ENCODE measurements around the gene NR5A2. TPM values are rescaled to one million over a fixed set of nuclear protein-coding genes. Genes with fewer than 3 reads are reported as not detected.

The NR5A2 gene
- total RNA-seq, 1 donor from 2014 or later, result not detected

DNA sequence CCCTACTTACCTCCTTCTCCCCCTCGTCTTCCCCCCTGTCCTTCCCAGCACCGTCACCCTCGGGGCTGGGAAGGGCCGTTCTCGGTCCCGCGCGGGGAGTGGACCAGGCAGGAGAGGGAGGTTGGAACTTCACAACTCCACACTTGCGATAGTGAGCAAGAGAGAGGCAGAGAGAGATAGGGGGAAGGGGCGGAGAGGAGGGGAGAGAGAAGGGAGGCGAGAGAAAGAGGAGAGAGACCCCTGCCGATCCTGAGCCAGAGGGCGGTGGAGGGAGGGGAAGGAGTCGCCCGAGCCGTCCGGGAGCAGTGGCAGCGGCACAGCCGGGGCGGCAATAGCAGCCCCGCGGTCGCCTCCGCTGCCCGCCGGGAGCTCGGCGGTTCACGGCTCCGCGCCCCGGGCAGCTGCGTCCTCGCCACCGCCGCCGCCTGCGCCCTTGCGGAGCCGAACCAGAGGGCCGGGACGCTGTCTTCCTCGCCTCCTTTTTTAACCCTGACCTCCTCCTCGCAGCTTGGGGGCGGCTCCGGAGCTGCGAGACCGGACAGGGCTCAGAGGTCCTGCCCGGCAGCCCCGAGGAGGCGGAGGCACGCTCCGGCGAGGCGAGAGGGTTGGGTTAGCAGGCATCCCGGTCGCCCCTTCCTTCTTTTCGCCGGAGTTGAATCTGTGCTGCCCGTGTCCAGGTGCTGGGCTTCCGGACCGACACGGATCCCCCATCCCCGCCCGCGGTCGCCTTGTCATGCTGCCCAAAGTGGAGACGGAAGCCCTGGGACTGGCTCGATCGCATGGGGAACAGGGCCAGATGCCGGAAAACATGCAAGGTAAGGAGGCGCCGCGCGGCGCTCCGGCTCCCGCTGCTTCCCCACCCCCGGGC is 11.7 kb downstream of the NR5A2 start:
- TF ChIP-seq, protein P1, sequence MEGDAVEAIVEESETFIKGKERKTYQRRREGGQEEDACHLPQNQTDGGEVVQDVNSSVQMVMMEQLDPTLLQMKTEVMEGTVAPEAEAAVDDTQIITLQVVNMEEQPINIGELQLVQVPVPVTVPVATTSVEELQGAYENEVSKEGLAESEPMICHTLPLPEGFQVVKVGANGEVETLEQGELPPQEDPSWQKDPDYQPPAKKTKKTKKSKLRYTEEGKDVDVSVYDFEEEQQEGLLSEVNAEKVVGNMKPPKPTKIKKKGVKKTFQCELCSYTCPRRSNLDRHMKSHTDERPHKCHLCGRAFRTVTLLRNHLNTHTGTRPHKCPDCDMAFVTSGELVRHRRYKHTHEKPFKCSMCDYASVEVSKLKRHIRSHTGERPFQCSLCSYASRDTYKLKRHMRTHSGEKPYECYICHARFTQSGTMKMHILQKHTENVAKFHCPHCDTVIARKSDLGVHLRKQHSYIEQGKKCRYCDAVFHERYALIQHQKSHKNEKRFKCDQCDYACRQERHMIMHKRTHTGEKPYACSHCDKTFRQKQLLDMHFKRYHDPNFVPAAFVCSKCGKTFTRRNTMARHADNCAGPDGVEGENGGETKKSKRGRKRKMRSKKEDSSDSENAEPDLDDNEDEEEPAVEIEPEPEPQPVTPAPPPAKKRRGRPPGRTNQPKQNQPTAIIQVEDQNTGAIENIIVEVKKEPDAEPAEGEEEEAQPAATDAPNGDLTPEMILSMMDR (conservative IDR thresholded peaks at IDR 0.05; ENCODE audit: low read depth, low read length), result no peak
- DNase-seq (ENCODE audit: low read depth), result no peak
- H3K4me3 ChIP-seq (ENCODE audit: low read depth, low read length), result peak overlapping the region; percentile 29

- no peak for DNase-seq (ENCODE audit: low read depth)
- H3K4me3 ChIP-seq (ENCODE audit: low read depth, low read length), result no peak overlapping the region
- TF ChIP-seq, protein P1 (conservative IDR thresholded peaks at IDR 0.05; ENCODE audit: low read depth, low read length), result no peak
Observed at GRCh38 chr1:200039849-200040474, 12.5 kb downstream of the NR5A2 start.

DNA sequence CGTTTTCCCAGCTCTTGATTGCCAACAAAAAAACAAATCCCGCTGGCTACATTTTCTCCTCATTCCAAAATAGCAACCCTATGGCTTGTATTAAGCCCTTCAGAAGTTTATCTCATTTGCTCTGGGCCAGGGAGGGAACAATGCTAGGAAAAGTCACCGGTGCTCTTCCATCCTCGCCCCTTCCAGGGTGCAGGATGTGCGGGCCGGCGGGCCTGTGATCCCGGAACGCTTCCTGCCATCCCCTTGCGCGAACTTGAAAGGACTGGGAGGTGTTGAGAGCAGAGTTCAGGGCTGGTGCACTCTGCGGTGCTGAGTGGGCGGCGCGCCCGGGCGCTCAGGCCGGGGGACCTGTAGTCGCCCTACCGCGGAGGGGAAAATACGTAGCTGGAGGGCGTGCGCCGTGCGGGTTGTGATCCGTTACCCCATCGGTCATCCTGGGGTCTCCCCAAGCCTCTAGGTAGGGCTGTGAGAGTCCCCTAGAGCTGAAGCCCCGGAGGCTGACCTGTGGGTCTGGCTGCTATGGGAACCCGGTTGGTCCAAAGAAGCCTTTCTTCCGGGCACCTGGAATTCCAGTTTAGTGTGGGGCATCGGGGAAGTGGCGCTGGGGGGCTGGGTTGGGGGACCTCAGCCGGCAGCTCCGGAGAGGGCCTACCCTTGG is 13.1 kb downstream of the NR5A2 start:
- TF ChIP-seq, protein P1 (conservative IDR thresholded peaks at IDR 0.05; ENCODE audit: low read depth, low read length), result no peak
- DNase-seq (ENCODE audit: low read depth), result no peak
- H3K4me3 ChIP-seq (ENCODE audit: low read depth, low read length), result no peak overlapping the region

- TF ChIP-seq, protein P1 (conservative IDR thresholded peaks at IDR 0.05; ENCODE audit: low read depth, low read length), result no peak
- DNase-seq (ENCODE audit: low read depth), result no peak
- H3K4me3 ChIP-seq (ENCODE audit: low read depth, low read length), result no peak overlapping the region
Observed at GRCh38 chr1:200041337-200042118, 14.0 kb downstream of the NR5A2 start.

DNA sequence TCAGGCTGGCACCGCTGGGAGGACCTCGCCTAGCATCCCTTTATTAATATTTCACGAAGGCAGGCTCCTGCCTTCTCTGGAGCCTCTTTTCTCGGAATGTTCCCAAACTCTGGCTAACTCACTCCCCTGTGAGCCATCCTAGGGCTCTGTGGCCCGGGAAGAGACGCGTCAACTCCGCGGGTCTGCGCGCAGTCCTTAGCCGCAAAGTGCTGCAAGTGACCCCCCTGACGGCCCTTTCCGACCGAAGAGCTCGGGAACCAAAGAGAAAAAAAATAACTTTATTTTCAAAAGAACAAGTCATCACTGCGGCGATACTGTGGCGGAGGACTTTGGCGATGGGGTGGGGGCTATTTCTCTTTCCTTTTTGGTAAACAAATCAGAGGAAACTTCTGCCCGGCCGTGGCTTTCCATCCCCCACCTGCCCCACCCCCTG is 14.6 kb downstream of the NR5A2 start:
- H3K4me3 ChIP-seq (ENCODE audit: low read depth, low read length), result no peak overlapping the region
- TF ChIP-seq, protein P1 (conservative IDR thresholded peaks at IDR 0.05; ENCODE audit: low read depth, low read length), result no peak
- DNase-seq (ENCODE audit: low read depth), result no peak

DNA sequence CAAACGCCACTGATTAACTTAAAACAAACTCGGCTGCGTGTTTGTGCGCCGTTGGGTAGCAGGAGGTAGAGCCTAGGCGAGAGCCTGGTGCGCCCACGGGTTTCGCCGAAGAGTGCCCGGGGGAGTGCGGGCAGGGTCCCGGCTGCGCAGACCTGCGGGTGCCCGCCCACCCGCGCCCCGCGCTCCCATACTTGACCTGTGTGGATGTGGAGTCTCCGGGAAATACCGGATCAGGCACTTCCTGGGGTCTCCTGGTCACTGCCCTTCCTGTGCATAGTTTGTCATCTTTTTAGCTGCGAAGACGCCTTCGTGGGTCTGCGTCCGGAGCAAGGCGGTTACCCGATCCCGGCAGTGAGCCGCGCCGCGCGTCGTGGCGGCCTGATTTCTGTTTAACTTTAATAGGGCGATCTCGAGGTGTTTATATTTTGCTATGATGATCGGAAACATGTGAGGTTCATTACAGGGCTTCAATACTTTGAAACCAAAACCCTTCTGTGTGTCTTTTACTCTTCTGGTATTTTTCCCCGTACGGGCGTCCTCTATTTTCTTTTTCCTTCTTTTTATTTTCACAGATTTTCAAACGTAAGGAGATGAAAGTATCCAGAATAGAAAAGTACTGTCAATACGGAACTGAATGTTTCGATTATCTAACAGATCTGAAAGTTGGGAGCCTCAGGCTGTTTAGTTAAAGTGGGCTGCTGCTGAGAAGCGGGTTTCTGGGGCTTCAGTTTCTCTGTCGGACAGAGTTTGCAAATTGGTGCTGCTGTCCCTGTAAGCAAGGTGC is 15.2 kb downstream of the NR5A2 start:
- no peak overlapping the region for H3K4me3 ChIP-seq (ENCODE audit: low read depth, low read length)
- no peak for DNase-seq (ENCODE audit: low read depth)
- TF ChIP-seq, protein P1 (conservative IDR thresholded peaks at IDR 0.05; ENCODE audit: low read depth, low read length), result no peak
